ENCODE results near the gene CCNJL.

Gene CCNJL

GRCh38 chr5:160312134-160312959 lies at the start of gene CCNJL:
CCNJL (minus strand) TSS chr5:160312564; CDS start chr5:160311923, 641 bp downstream.
- CTCF ChIA-PET = no interaction called here
- no peak within 1 kb of the TSS for H3K27ac Mint-ChIP-seq
- peaks cover 7% of the 10 kb centered on the region for H3K4me1 Mint-ChIP-seq

GRCh38 chr5:160361624-160362228 lies 49.4 kb upstream of the CCNJL start:
- H3K36me3 Mint-ChIP-seq = no peaks in the 10 kb centered on the region
- H3K27me3 Mint-ChIP-seq = peaks cover 7% of the 10 kb centered on the region
- H3K27ac Mint-ChIP-seq = no peak overlapping the region
- DNase-seq = no peak
- no peaks in the 10 kb centered on the region for H3K4me1 Mint-ChIP-seq
- CTCF ChIA-PET = no interaction called here
- H3K4me3 Mint-ChIP-seq = no peak overlapping the region
- H3K9me3 Mint-ChIP-seq = no peaks in the 10 kb centered on the region

More at GRCh38 chr5:160312134-160312959, at the start of gene CCNJL:
- H3K36me3 Mint-ChIP-seq = peaks cover 1% of the 10 kb centered on the region
- peaks cover 78% of the 10 kb centered on the region for H3K27me3 Mint-ChIP-seq
- peak within 1 kb of the TSS; percentile 61 for H3K4me3 Mint-ChIP-seq
- DNase-seq = peak; percentile 25
- no peaks in the 10 kb centered on the region for H3K9me3 Mint-ChIP-seq

GRCh38 chr5:160360310-160360709 lies 47.9 kb upstream of the CCNJL start:
- H3K27me3 Mint-ChIP-seq = peaks cover 8% of the 10 kb centered on the region
- no peak overlapping the region for H3K4me3 Mint-ChIP-seq
- DNase-seq = no peak
- no peak overlapping the region for H3K27ac Mint-ChIP-seq
- no peaks in the 10 kb centered on the region for H3K9me3 Mint-ChIP-seq
- CTCF ChIA-PET = interaction anchor here (0.7 to 0.8 kb wide), 2 partner anchors 10 to 15 kb away, joined by 3 read pairs; partner anchors contain the start of gene C1QTNF2
- H3K36me3 Mint-ChIP-seq = no peaks in the 10 kb centered on the region
- no peaks in the 10 kb centered on the region for H3K4me1 Mint-ChIP-seq

GRCh38 chr5:160359816-160360215 lies 47.5 kb upstream of the CCNJL start:
- CTCF ChIA-PET = no interaction called here

GRCh38 chr5:160359242-160359641 lies 46.9 kb upstream of the CCNJL start:
- CTCF ChIA-PET = no interaction called here
- H3K27me3 Mint-ChIP-seq = peaks cover 8% of the 10 kb centered on the region
- H3K27ac Mint-ChIP-seq = no peak overlapping the region
- H3K4me3 Mint-ChIP-seq = no peak overlapping the region
- H3K36me3 Mint-ChIP-seq = no peaks in the 10 kb centered on the region
- no peaks in the 10 kb centered on the region for H3K4me1 Mint-ChIP-seq
- no peaks in the 10 kb centered on the region for H3K9me3 Mint-ChIP-seq
- no peak for DNase-seq

More at GRCh38 chr5:160359816-160360215, 47.5 kb upstream of the CCNJL start:
- no peak overlapping the region for H3K4me3 Mint-ChIP-seq
- peaks cover 8% of the 10 kb centered on the region for H3K27me3 Mint-ChIP-seq
- no peaks in the 10 kb centered on the region for H3K9me3 Mint-ChIP-seq
- no peak for DNase-seq
- no peaks in the 10 kb centered on the region for H3K4me1 Mint-ChIP-seq
- no peak overlapping the region for H3K27ac Mint-ChIP-seq
- H3K36me3 Mint-ChIP-seq = no peaks in the 10 kb centered on the region

GRCh38 chr5:160357861-160358411 lies 45.6 kb upstream of the CCNJL start:
- no peak overlapping the region for H3K27ac Mint-ChIP-seq
- CTCF ChIA-PET = interaction anchor here (1.6 kb wide), 1 partner anchor 12 kb away, joined by 5 read pairs; no protein-coding TSS in a partner anchor

GRCh38 chr5:160357394-160357793 lies 45.0 kb upstream of the CCNJL start:
- DNase-seq = no peak
- Mint-ChIP-seq H3K27me3 (peaks cover 14% of the 10 kb centered on the region), H3K9me3 (no peaks in the 10 kb centered on the region), H3K27ac (no peak overlapping the region), H3K4me1 (no peaks in the 10 kb centered on the region), H3K4me3 (no peak overlapping the region), H3K36me3 (no peaks in the 10 kb centered on the region)
- CTCF ChIA-PET = interaction anchor here (0.6 to 1.6 kb wide), 2 partner anchors 12 to 244 kb away, joined by 3 to 5 read pairs; no protein-coding TSS in a partner anchor

More at GRCh38 chr5:160357861-160358411, 45.6 kb upstream of the CCNJL start:
- Mint-ChIP-seq H3K27me3 (peaks cover 11% of the 10 kb centered on the region), H3K4me1 (no peaks in the 10 kb centered on the region), H3K36me3 (no peaks in the 10 kb centered on the region), H3K9me3 (no peaks in the 10 kb centered on the region), H3K4me3 (no peak overlapping the region)
- no peak for DNase-seq

- H3K27ac Mint-ChIP-seq = no peak overlapping the region
- no peaks in the 10 kb centered on the region for H3K9me3 Mint-ChIP-seq
- H3K27me3 Mint-ChIP-seq = peaks cover 20% of the 10 kb centered on the region
- DNase-seq = no peak
- no peaks in the 10 kb centered on the region for H3K36me3 Mint-ChIP-seq
- H3K4me1 Mint-ChIP-seq = no peaks in the 10 kb centered on the region
- CTCF ChIA-PET = interaction anchor here (0.6 to 1.6 kb wide), 3 partner anchors 11 to 244 kb away, joined by 3 to 5 read pairs (median 4); no protein-coding TSS in a partner anchor
- no peak overlapping the region for H3K4me3 Mint-ChIP-seq
Measured at GRCh38 chr5:160356550-160357347, 44.4 kb upstream of the CCNJL start.

- CTCF ChIA-PET = interaction anchor here (1.1 kb wide), 1 partner anchor 9 kb away, joined by 3 read pairs; no protein-coding TSS in a partner anchor
- no peak for DNase-seq
Measured at GRCh38 chr5:160354666-160355065, 42.3 kb upstream of the CCNJL start.

GRCh38 chr5:160353379-160353778 lies 41.0 kb upstream of the CCNJL start:
- peaks cover 20% of the 10 kb centered on the region for H3K27me3 Mint-ChIP-seq
- no peaks in the 10 kb centered on the region for H3K36me3 Mint-ChIP-seq
- no peaks in the 10 kb centered on the region for H3K4me1 Mint-ChIP-seq
- no peak overlapping the region for H3K4me3 Mint-ChIP-seq
- H3K9me3 Mint-ChIP-seq = no peaks in the 10 kb centered on the region
- CTCF ChIA-PET = no interaction called here
- DNase-seq = no peak
- H3K27ac Mint-ChIP-seq = no peak overlapping the region

More at GRCh38 chr5:160354666-160355065, 42.3 kb upstream of the CCNJL start:
- Mint-ChIP-seq H3K4me3 (no peak overlapping the region), H3K9me3 (no peaks in the 10 kb centered on the region), H3K27ac (no peak overlapping the region), H3K4me1 (no peaks in the 10 kb centered on the region), H3K36me3 (no peaks in the 10 kb centered on the region), H3K27me3 (peaks cover 20% of the 10 kb centered on the region)

- H3K4me1 Mint-ChIP-seq = no peaks in the 10 kb centered on the region
- H3K4me3 Mint-ChIP-seq = no peak overlapping the region
- DNase-seq = no peak
- H3K27me3 Mint-ChIP-seq = peaks cover 15% of the 10 kb centered on the region
- no peaks in the 10 kb centered on the region for H3K36me3 Mint-ChIP-seq
- CTCF ChIA-PET = interaction anchor here (0.6 to 0.7 kb wide), 2 partner anchors 37 to 324 kb away, joined by 3 read pairs; no protein-coding TSS in a partner anchor
- no peak overlapping the region for H3K27ac Mint-ChIP-seq
- no peaks in the 10 kb centered on the region for H3K9me3 Mint-ChIP-seq
Measured at GRCh38 chr5:160352308-160352707, 39.9 kb upstream of the CCNJL start.

GRCh38 chr5:160349935-160350303 lies 37.6 kb upstream of the CCNJL start:
- DNase-seq = no peak
- H3K27me3 Mint-ChIP-seq = peaks cover 12% of the 10 kb centered on the region
- H3K9me3 Mint-ChIP-seq = no peaks in the 10 kb centered on the region
- CTCF ChIA-PET = no interaction called here
- no peak overlapping the region for H3K4me3 Mint-ChIP-seq
- no peaks in the 10 kb centered on the region for H3K4me1 Mint-ChIP-seq
- H3K36me3 Mint-ChIP-seq = no peaks in the 10 kb centered on the region
- H3K27ac Mint-ChIP-seq = no peak overlapping the region

GRCh38 chr5:160349249-160349934 lies 37.0 kb upstream of the CCNJL start:
- CTCF ChIA-PET = no interaction called here
- Mint-ChIP-seq H3K27ac (no peak overlapping the region), H3K9me3 (no peaks in the 10 kb centered on the region), H3K4me1 (no peaks in the 10 kb centered on the region), H3K4me3 (no peak overlapping the region), H3K27me3 (peaks cover 12% of the 10 kb centered on the region), H3K36me3 (no peaks in the 10 kb centered on the region)
- DNase-seq = no peak

Measured in activated naive CD4-positive, alpha-beta T cell treated with anti-CD3 and anti-CD28 coated beads, Interleukin-2, amount 10 ng/mL, durations not matched to agents 7 days and 5 days (primary cell).